ENCODE data around the gene SNX20. TPM values are rescaled to one million over a fixed set of nuclear protein-coding genes. Genes with fewer than 3 reads are reported as not detected.
A peak's percentile ranks its signal among the peaks of the same experiment; 100 is the strongest.

Gene SNX20
- total and polyA plus RNA-seq, 10 of the 15 experiments (the other 5 are each of a cell fraction or from before 2014, with no cell fraction given), result 4.6 to 30.8 (median 21.9) TPM

DNA sequence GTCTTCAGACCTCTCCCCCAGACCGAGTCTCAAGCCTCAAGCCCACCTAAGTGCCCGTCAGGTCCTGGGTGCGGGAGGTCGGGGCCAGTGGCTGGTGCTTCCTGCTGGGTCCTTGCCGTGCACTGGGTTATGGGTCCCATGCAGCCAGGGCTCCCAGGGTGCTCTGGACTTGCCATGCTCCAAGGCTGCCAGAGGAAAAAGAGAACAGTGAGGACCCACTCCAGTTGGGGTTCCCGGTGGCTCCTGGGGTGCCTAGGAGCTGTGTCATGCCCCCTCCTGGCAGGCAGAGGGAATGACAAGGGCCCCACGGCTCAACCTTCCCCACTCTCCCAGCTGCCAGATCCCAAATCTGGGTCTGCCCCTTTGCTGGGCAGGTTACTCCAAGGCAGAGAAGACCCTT is 3.8 kb downstream of the SNX20 start (continued):
- TF ChIP-seq SIN3A (IDR thresholded peaks at IDR 0.05; ENCODE audit: low read depth, low read length) (no peak), MYC (IDR thresholded peaks at IDR 0.05; ENCODE audit: insufficient read depth, insufficient read length, insufficient replicate concordance, low read length, severe bottlenecking) (no peak), IKZF2 (IDR thresholded peaks at IDR 0.05) (no peak), SIX5 (IDR thresholded peaks at IDR 0.05; ENCODE audit: low read depth, low read length, severe bottlenecking) (no peak), EGR1 (IDR thresholded peaks at IDR 0.05; ENCODE audit: borderline replicate concordance in 1 of 2, low read depth in 2 of 2, low read length in 2 of 2) (no peak), SMC3 (IDR thresholded peaks at IDR 0.05; ENCODE audit: borderline replicate concordance, low read length) (peak; percentile 26; the same call in 1 of the 2 replicates), TCF7 (IDR thresholded peaks at IDR 0.05; ENCODE audit: borderline replicate concordance) (no peak)

DNA sequence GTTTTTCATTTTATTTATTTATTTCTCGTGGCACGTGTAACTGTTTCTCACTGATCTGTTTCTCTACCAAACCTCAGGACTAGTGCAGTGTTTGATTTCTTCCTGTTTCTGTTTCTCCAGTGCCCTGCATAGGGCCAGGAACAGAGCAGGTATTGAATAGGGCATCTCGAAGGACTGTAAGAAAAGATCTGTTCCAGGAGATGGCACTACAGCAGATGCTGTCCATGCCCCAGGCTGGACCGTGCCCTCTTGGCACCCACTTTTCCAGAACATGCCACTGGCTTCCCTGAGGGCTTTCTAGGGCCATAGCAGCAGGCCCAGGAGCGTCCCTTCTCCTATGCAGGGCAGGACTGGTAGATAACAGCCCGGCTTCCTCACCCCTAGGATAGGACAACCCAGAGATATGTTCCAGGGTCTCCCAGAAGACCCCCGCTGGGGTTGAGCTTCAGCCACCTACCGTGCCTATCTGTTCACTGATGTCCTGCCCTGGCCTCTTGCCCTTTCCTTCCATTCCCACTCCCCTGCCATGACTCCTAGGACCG is 4.4 kb downstream of the SNX20 start:
- ChIA-PET POLR2A (interaction anchor here (0.6 to 5.2 kb wide), 4 partner anchors 20 to 70 kb away, joined by 3 to 42 read pairs (median 15); no protein-coding TSS in a partner anchor), CTCF (interaction anchor here (0.8 to 20.9 kb wide), 10 partner anchors 10 to 133 kb away, joined by 3 to 636 read pairs (median 5); no protein-coding TSS in a partner anchor), RAD21 (ENCODE audit: unreplicated experiment) (interaction anchor here (1.0 to 29.0 kb wide), 3 partner anchors 9 to 70 kb away, joined by 3 to 578 read pairs (median 78); partner anchors contain the start of gene CYLD), SMC1A (ENCODE audit: uncharacterized antibody, unreplicated experiment) (interaction anchor here (1.3 to 24.8 kb wide), 4 partner anchors 11 to 74 kb away, joined by 5 to 600 read pairs (median 151); partner anchors contain the start of genes CYLD and NOD2)
- no peaks in the 10 kb centered on the region for H3K27me3 ChIP-seq (replicated peaks in 1 of 2; ENCODE audit: control insufficient read depth in 2 of 2, insufficient read depth in 2 of 2, low read length in 1 of 2)
- H3K27ac ChIP-seq (ENCODE audit: control insufficient read depth, insufficient read depth), result no peak overlapping the region
- H3K79me2 ChIP-seq (ENCODE audit: control insufficient read depth, insufficient read depth, low read length), result peaks cover 41% of the 10 kb centered on the region
- BruUV-seq (replicated peaks), result no TSS peak
- no peak overlapping the region for H3K4me2 ChIP-seq (ENCODE audit: control insufficient read depth, insufficient read depth)
- H2AFZ ChIP-seq (ENCODE audit: control insufficient read depth, low read depth, low read length), result no peak overlapping the region
- H4K20me1 ChIP-seq (ENCODE audit: control insufficient read depth, insufficient read depth), result no peaks in the 10 kb centered on the region
- H3K9me3 ChIP-seq (replicated peaks; ENCODE audit: control insufficient read depth, insufficient read depth, low read length), result peaks cover 21% of the 10 kb centered on the region
- in situ Hi-C loops (cut with MboI) (no loop called here), intact Hi-C loops (cut with micrococcal nuclease; ENCODE audit: unreplicated experiment) (no loop called here)
- ATAC-seq (no peak), FAIRE-seq (no peak), DNase-seq (ENCODE audit: low read depth, low spot score) (no peak)
- no peak overlapping the region for H3K9ac ChIP-seq (ENCODE audit: control insufficient read depth, insufficient read depth, low read length)
- no peak overlapping the region for H3K4me3 ChIP-seq
- peaks cover 11 to 28% of the 10 kb centered on the region in 2 experiments for H3K36me3 ChIP-seq (ENCODE audit: control insufficient read depth in 2 of 2, insufficient read depth in 2 of 2, low read length in 1 of 2)
- H3K4me1 ChIP-seq (ENCODE audit: control insufficient read depth, insufficient read depth, low read length), result peaks cover 8% of the 10 kb centered on the region
- WGBS (ENCODE audit: insufficient coverage, insufficient replicate concordance, low lambda C conversion rate, missing lambda C conversion rate), result 98% methylated on average over 9 of the region's 9 CpGs
- TF ChIP-seq SRF (IDR thresholded peaks at IDR 0.05; ENCODE audit: low read depth in 2 of 2, low read length in 2 of 2) (no peak), NR2C1 (IDR thresholded peaks at IDR 0.05) (no peak), SIN3A (IDR thresholded peaks at IDR 0.05; ENCODE audit: low read depth, low read length) (no peak), KDM1A (IDR thresholded peaks at IDR 0.05; ENCODE audit: borderline replicate concordance) (no peak), NFXL1 (IDR thresholded peaks at IDR 0.05; ENCODE audit: borderline replicate concordance) (no peak)
- TF ChIP-seq, protein P1, sequence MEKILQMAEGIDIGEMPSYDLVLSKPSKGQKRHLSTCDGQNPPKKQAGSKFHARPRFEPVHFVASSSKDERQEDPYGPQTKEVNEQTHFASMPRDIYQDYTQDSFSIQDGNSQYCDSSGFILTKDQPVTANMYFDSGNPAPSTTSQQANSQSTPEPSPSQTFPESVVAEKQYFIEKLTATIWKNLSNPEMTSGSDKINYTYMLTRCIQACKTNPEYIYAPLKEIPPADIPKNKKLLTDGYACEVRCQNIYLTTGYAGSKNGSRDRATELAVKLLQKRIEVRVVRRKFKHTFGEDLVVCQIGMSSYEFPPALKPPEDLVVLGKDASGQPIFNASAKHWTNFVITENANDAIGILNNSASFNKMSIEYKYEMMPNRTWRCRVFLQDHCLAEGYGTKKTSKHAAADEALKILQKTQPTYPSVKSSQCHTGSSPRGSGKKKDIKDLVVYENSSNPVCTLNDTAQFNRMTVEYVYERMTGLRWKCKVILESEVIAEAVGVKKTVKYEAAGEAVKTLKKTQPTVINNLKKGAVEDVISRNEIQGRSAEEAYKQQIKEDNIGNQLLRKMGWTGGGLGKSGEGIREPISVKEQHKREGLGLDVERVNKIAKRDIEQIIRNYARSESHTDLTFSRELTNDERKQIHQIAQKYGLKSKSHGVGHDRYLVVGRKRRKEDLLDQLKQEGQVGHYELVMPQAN (conservative IDR thresholded peaks at IDR 0.05), result no peak
- TF ChIP-seq, protein P2, sequence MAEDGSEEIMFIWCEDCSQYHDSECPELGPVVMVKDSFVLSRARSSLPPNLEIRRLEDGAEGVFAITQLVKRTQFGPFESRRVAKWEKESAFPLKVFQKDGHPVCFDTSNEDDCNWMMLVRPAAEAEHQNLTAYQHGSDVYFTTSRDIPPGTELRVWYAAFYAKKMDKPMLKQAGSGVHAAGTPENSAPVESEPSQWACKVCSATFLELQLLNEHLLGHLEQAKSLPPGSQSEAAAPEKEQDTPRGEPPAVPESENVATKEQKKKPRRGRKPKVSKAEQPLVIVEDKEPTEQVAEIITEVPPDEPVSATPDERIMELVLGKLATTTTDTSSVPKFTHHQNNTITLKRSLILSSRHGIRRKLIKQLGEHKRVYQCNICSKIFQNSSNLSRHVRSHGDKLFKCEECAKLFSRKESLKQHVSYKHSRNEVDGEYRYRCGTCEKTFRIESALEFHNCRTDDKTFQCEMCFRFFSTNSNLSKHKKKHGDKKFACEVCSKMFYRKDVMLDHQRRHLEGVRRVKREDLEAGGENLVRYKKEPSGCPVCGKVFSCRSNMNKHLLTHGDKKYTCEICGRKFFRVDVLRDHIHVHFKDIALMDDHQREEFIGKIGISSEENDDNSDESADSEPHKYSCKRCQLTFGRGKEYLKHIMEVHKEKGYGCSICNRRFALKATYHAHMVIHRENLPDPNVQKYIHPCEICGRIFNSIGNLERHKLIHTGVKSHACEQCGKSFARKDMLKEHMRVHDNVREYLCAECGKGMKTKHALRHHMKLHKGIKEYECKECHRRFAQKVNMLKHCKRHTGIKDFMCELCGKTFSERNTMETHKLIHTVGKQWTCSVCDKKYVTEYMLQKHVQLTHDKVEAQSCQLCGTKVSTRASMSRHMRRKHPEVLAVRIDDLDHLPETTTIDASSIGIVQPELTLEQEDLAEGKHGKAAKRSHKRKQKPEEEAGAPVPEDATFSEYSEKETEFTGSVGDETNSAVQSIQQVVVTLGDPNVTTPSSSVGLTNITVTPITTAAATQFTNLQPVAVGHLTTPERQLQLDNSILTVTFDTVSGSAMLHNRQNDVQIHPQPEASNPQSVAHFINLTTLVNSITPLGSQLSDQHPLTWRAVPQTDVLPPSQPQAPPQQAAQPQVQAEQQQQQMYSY (CRISPR knock-in tag; IDR thresholded peaks at IDR 0.05), result no peak

Data from GM12878 (cell line).